NCI-H345 treated with DMSO at 0.1 percent for 48 hours (cell line): Measurements from ENCODE around the gene CHMP4B.

Source experiments
- DNase-seq: peaks from one replicate; lab custom pipeline; 2025; ENCODE audit not compliant: unreplicated experiment; lab: John Stamatoyannopoulos, UW

CHMP4B gene

DNA sequence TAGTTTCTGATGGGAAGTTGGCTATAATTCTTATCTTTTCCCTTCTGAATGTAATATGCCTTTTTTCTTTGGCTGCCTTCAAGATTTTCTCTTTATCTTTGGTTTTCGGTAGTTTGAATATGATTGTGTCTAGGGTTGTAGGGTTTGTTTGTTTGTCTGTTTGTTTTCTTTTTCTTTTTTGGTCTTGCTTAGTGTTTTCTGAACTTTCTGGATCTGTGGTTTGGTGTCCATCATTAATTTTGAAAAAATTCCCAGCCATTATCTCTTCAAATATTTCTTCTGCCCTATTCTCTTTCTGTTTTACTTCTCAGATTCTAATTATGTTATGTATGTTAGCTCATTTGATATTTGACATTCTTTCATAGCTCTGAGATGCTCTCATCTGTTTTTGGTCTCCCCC, 79.4 kb downstream of the CHMP4B start:
- DNase-seq: no peak

DNA sequence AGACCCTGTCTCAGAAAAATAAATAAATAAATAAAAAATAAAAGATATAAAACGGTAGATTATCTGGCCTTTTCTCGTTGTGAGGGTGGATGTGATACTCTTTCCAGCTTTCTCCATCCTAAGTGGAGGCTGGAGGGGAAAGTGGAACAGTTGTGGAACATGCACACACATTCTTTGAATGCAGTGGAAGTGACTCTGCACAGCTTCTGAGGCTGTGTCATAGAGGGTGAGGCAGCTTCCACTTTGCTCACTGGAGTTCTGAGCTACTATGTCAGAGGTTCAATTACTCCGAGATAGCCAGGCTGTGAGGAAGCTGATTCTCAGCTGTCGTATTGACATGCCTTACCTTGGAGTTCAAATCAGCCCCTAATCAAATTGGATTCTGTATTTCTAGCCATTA, 82.2 kb downstream of the CHMP4B start:
- no peak for DNase-seq

DNA sequence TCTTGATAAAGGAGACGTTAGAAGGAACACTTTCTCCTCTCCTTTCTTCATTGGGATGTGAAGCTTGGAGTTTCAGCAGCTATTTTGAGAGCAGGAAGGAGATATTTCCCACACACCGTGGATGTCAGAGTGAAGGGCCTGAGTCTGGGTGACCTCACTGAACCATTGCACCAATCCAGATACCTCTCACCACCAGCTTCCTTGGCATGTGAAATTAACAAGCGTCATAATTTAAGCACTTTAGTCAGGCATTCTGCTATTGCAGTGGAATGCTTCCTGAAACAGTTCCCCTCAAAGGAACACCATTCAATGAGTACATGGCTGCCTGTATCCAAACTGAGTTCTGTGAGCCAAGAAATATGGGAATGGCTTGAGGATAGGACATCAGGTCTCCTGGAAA, 83.7 kb downstream of the CHMP4B start:
- DNase-seq: no peak

DNA sequence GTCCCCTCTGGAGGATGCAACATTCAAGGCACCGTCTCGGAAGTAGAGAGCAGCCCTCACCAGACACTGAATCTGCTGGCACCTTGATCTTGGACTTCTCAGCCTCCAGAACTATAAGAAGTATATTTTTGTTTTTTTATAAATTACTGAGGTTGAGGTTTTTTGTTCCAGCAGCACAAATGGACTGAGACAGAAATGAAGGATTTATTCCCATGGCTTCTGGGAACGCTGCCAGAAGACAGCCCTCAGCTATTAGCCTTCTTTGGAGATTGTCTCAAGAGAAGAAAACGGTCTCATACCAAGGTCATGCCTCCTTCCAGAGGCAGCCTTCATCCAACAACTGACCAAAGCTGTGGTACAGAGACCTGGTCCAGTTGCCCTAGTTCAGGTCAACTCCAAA, 85.4 kb downstream of the CHMP4B start:
- no peak for DNase-seq

DNA sequence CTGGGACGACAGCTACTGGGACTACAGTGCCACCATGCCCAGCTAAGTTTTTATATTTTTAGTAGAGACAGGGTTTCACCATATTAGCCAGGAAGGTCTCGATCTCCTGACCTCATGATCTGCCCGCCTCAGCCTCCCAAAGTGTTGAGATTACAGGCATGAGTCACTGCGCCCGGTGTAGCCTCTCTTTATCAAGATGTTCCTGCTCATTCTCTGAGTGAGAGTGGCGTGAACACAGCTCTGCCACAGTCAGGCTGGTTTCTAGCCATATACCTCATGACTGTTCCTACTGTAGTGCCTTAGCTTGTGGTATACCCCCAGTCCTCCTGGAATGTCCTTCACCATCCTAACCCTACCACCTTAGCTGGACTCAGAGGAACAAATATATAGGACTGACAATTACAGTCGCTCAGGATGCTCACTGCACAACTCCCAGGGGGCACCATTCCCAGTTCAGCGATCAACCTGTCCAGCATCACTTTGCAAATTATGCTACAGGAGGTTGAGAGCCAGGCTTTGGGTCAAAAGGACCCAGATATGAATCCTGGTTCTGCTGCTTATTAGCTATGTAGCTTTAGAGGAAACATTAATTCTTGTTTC, 86.3 kb downstream of the CHMP4B start:
- DNase-seq: no peak

DNA sequence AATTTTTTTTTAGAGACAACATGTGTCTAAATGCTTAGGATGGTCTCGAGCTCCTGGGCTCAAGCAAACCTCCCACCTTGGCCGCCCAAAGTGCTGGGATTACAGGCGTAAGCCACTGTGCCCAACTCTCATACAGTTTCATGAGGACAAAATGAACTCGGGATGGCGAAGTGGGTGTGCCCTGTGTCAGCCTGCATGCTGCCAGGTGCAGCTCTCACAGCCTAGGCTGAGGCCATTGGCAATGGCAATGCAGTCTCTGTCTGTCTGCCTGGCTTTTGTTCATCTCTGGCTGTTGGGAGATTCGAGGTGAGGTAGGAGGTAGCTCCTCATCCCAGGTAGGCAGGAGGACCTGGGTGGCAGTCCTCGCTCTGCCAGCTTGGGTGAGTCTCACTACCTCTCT, 88.0 kb downstream of the CHMP4B start:
- DNase-seq: no peak

DNA sequence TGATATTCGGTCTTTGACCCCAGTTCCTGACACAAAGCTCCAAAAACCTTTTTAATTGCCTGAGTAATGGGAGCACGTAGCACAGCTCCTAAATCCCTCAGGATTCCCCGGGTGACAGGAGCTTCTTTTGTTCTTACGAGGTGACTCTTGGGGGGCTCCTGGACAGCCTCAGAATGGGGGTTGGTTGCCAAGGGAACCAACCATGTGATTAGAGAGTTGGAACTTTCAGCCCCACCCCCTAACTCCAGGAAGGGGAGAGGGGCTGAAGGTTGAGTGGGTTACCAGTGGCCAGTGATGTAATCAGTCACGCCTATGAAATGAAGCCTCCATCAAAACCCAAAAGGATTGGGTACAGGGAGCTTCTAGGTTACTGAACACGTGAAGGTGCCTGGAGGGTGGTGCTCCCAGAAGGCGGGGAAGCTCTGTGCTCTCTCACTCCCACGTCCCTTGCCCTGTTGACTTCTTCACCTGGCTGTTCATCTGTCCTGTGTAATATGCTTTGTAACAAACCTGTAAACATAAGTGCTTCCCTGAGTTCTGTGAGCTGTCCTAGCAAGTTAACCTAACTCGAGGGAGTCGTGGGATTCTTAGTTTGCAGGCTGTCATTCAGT, 89.5 kb downstream of the CHMP4B start:
- DNase-seq: no peak

DNA sequence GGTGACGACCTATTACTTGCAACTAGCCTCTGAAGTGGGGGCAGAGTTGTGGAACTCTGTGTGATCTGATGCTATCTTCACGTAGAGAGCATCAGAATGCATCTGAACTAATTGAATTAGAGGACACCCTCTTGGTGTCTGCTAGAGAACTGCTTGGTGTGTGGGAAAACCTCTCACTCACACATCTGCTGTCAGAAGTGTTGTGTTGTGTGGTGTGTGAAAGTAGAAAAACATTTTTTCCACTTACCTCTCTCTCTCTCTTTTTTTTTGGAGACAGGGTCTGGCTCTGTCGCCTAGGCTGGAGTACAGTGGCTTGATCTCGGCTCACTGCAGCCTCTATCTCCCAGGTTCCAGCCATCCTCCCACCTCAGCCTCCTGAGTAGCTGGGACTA, 90.0 kb downstream of the CHMP4B start:
- DNase-seq: no peak

DNA sequence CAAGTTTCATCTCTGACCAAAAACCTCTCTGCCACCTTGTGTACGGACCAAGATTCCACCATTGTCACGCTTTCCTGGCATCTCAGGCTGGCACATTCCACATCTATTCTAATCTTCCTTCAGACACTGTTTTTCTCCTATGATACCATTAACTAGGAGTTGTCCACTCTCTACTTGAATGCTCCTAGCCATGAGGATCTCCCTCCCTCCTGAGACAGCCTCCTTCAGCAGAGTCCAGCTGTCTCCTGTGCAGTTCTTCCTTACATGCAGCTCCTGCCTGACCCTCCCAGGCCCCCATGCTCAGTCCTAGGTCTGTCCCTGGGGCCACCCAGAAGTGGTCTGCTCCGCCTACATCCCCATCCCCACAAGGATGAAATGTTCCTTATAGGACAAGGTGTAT, 90.9 kb downstream of the CHMP4B start:
- no peak for DNase-seq
